ENCODE results near the gene KRTAP10-1.

KRTAP10-1 gene

DNA sequence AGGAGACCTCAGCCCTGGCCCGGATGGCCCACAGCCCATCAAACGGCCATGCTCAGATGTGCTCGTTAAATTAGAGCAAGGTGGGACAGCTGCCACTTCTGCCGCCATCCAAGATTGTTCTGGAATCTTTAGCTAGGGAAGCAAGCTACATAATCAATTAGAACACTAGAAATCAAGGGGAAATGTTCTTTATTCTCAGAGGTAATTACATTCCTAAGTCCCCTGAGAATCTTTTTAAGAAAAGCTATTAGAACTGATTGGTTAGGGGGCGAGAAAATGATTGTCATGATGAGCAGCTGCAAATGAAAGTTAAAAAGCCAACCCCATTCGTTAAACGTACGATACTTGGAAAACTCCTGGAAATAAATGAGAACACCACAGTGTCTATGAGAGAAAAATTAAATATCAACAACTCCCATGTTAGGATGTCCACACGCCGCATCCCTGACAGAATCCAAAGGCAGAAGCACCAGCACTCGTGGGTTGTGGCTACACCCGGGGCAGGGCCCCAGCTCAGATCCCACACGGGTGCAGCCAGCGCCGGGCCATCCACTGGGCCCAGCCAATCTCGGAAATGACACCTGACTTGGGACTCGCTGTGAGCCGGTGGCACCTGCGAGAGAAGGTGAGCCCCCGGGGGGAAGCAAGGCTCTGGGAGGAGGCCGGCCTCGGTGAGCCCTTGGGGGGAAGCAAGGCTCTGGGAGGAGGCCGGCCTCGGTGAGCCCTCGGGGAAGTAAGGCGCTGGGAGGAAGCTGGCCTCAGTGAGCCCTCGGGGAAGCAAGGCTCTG lies 37.6 kb downstream of the KRTAP10-1 start:
- no peak for DNase-seq (ENCODE audit: low spot score)

DNA sequence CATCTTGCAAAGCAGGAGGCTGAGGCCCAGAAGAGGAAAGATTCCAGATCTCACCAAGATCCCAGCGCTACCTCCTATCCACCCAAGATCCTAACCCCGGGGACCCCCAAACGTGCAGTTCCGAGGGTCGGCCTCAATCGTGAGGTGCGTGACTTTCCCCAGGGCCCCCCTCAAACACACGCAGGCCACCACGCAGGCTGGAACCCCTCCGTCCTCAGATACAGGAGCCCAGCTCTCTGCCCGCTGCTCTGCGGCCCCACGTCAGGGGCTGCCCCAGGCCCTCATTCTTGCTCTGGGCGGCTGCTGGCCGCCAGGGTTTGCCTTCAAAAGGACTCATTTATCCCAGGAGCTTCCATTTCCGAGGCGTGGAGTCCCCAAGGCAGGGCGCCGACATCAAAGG lies 39.9 kb downstream of the KRTAP10-1 start:
- DNase-seq (ENCODE audit: low spot score): peak; percentile 26

DNA sequence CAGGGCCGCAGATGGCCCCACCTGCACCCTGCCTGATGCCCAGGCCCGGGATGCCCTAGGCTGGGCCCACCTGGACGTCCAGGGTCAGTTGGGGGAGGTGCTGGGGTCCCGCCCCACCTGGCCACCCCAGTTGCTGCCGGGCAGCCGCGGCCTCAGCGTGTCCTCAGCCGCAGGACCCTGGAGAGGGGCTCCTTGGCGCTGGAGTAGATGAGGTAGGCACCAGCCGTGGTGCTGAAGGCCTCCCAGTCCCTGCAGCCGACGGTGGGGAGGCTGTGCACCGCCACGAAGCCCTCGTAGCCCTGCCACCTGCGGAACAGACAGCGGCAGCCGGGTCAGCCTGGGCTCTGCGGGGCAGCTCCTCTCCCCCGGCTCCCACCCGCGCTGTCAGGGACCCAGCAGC lies 40.4 kb downstream of the KRTAP10-1 start:
- no peak for DNase-seq (ENCODE audit: low spot score)

DNA sequence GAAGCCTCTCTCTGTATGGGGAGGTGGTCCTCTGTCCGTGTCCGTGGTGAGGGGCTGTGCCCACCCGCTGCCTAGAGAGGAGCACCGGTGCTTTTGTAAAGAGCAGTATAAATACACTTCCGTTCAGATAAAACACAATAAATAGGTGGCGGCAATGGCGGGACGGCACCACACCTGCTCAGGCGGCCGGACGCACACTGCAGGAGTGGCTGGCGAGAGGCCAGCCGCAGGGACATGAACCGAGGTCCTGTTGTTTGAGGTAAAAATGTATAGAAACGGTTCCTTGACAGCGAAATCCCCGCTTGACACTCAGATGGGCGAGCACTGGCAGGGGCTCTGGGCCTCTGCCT lies 40.8 kb downstream of the KRTAP10-1 start:
- no peak for DNase-seq (ENCODE audit: low spot score)

DNA sequence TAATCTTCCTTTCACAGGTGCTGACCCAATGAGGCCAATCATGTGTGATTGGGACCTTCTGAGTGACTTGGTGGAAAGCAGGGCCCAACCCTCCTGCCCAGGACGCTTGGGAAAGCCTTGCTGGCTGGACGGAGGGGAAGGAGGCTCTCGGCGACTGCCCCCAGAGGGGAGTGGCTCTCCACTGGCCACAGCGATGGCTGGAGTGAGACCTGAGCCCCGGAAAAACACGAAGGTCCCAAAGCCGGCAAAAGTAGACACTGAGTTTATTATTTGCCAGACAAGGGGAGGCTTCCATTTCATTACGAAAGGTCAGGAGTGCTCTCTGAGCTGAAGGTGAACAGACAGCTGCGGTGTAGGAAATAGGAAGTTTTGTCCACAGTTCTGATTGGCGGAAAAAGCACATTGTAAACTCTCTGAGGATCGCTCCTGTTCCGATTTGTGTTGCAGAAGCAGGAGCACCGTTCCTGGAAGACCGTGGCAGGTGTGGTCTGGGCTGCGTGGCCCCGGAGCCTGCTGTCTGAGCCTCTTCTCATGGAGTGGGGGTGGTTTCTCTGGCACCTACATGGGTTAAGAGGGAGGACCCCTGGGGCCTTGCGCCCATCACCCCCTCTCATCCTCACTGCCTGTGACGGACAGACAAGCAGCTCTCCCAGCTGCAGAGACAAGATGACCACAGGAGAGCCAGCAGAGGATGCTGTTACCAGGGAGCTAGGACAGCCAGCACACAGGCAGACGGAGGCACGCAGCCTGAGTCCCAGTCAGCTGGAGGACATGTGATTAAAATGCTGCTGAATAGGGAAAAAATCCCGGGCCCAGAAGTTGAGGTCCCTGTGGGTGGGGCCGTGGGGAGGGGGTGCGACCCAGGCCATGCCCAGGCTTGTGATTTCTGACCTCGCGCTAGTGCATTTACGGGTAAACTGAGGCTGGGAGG lies 41.5 kb downstream of the KRTAP10-1 start:
- no peak for DNase-seq (ENCODE audit: low spot score)

DNA sequence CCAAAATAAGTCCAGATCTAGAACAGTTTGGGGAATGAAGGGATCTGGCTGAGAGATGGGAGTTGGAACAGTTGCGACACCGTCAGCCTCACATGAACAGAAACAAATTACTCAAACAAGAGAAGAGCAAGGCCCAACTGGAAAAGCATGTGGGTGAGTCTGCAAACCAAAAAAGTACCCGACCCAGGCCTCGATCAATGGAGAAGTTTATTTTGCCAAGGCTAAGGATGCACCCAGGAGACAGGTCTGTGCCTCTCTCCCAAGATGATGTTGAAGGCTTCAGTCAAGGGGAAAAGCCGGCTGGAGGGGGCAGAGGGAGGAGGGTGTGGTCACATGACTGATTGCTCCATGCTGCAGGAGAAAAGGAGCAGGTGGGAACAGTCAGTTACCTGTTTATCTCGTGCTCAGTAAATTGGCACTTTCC lies 42.3 kb downstream of the KRTAP10-1 start:
- no peak for DNase-seq (ENCODE audit: low spot score)

DNA sequence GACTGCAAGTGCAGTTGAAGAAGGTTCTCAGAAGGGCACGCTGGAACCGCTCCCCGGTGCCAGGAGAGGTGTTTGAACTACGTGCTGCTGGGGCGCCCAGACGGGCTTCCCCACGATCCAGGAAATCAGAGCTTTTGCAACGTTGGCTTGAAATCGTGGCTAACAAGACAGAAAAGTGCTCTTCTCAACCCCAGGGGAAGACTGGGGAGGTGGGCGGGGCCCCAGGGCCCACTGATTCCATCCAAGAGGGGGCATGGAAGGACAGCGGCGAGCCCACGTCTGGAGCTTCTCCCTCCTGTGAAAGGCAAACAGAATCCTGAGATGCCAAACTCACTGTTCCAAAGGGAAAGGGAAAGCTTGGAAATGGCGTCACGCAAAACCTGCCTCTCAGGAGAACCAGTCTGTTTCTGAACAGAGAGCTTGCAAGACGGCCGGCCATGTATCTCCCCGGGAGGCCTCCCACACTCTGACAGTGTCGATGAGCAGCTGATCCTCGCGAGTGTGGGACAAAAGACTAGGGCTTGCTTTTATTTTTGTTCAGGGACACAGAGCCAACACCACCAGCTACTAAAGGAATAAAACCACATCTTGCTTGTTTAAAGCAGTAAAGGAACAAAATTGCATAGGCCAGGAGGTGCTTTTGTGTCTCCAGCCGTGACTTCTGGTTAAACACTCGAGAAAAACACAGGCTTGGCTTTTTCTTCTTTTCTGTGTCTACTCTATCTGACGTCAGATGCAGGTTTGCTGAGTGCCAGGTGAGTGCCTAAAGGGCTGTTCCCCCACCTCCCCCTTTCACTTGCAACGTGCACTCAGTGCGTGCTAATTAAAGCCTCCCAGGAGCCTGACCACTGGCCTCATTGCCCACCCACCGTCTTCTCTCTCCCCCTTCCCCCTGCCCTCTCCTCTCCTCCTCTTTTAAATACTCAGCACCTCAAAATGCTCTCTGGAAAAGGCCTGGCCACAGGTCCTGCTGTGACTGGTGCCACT lies 43.1 kb downstream of the KRTAP10-1 start:
- no peak for DNase-seq (ENCODE audit: low spot score)

DNA sequence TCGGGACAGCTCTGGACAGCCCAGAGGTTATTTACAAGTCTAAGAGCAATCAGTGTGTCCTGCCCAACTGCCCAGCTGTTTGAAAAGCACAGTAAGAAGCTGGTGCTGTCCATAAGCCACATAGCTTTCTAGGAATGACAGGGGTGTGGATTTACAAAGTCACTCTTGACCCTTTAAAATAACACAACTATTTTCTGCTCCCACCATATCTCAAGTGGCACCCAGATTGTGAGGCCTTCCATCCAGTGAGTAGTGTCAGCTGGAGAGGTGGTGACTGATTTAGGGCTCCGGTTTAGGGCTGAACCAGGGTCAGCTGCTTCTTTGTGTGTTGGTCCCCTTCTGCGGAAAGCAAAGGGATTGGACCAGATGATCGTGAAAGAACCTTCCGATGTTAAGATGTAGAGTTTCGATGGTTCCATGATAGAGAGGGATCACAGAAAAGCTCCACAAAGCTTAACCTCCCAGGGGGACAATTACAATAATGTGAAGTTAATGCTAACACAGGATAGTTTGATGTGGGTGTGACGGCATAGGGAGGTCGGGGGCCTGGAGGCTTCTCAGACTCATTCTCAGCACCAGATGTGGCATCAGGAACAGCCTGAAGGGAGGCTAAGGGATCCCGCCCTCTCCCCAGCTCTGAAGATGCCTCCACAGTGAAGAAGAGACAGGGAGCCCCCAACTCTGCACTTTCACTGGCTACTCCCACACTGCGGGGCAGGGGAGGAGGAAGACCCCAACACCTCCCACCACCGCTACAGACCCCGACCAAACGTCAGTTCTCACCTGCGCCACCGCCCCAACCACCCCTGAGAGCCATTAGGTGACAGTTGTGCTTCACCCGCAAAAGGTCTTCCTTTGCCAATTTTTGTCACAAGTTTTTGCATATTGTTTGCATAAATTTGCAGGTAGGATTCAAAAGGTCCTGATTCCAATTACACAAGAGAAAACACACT lies 44.1 kb downstream of the KRTAP10-1 start:
- no peak for DNase-seq (ENCODE audit: low spot score)

DNA sequence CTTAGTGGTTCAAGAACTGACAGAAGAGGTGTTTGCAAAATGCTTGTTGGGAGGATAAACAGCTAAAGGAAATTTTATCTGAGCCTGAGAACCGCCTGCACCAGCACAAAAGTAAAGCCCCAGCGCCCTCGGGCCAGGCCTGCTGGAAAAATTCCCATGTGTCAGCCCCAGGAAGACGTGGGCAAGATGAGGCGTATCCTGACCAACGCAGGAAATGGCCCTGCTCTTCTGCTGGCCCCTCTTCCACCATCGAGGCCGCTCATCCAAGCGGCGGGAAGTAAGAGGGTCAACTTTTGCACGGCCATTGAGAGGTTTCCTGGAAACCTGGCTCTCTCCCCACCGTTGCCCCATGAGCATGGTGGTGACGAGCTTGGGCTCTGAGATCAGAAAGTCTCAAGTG lies 45.0 kb downstream of the KRTAP10-1 start:
- DNase-seq (ENCODE audit: low spot score): no peak

DNA sequence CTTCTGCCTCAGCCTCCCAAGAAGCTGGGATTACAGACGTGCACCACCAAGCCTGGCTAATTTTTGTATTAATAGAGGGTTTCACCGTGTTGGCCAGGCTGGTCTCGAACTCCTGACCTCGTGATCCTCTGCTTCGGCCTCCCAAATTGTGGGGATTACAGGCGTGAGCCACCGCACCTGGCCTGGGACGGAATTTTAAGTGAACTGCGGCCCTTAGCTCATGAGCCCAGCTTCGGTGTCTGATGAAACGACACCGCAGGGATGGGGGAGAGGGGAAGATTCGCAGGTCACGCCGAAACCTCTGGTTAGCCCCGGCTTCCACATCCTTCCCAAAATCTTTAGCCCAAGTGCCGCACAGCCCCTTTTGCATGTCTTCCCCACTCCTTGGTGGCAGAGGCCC lies 45.6 kb downstream of the KRTAP10-1 start:
- DNase-seq (ENCODE audit: low spot score): no peak

DNA sequence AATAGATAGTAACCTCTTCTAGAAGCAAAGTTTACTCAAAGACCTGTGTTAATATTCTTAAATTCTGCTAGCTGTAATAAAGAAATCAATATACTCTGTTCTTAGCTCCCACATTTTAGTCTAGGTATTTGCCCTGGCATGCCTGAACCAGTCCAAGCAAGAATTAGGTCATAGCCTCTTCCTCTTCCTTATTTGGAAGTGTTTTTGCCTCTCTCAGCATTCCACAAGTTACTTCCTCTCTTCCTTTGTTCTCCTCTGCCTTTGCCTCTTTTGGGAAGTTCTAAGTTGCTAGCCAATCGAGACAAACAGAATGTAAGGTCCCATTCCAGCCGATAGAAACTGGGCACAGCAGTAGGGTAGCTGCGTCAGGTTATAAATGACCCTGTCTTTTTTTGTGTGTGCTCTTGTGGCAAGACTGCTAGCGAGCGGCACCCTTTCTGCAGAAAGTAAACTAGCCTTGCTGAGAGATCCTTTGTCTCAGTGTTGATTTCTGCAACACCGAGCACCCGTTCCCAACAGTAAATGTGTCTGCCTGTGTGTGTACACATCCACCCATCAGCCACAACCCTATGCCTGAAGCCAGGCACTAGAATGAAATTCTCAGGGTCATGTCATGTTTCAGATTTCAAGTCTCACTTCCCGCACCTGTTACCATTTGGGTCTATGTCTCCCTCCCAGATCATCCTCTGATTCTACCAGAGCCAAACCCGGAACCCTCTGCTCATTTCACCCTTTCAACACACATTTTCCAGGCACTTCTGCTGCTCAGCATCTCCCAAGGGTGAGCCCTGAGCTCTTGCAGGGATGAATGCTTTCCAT lies 47.2 kb downstream of the KRTAP10-1 start:
- DNase-seq (ENCODE audit: low spot score): no peak

DNA sequence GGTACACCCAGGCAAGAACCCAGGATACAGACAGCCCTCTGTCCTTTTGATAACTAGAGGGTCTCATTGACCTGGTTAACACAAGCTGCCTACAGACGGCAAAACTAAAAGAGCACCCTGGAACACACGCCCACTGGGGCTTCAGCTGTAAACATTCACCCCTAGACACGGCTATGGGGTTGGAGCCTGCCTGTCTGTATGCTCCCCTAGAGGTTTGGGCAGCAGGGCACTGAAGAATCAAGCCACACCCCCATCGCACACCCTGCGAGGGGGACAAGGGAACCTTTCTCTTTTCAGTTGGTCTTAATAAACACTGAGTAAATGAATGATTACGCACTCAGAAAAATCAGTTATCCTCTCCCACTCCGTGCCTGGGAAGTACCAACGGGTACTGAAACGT lies 49.2 kb downstream of the KRTAP10-1 start:
- no peak for DNase-seq (ENCODE audit: low spot score)

DNA sequence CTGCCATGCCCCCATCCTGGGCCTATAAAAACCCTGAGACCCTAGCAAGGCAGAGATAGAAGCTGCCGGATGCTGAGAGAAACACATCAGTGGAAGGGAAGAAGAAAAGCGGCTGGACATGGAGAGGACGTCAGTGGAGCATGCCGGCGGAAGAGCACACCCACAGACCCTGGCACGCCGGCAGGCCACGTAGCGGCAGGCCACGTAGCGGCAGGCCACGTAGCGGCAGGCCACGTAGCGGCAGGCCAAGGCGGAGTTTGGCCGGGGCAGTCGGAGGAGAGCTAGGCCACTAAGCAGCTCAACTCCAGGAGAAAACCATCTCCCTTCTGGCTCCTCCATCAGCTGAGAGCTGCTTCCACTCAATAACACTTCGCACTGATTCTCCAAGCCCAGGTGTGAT lies 49.6 kb downstream of the KRTAP10-1 start:
- no peak for DNase-seq (ENCODE audit: low spot score)

DNA sequence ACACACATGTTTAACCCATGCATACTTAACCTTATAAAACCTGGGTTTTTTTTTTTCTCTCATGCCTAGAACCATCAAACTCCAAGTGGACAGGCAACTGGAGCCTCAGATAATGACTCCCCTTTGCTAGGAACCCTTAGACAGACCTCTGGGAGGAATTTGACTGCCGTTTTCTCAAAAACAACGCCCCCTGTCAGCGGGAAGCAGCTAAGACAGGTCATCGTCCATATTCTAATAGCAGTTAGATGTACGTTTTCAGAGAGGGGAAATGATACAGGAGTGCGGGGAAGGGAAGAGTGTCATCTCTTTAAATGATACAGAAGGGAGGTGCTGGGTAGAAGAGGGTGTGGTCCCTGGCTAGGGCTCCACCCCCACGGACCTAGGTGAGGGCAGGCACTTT lies 50.0 kb downstream of the KRTAP10-1 start:
- no peak for DNase-seq (ENCODE audit: low spot score)
